8988T (cell line): ENCODE measurements around the gene TMC5.
"Not testable (repeated sequence)": the region's sequence is repeated elsewhere in the genome, so short reads cannot be mapped to it uniquely, and the experiment has no call there.

Source experiments
- DNase-seq: peaks from one replicate; pipeline ENCODE4 v3.0.0; 2011

TMC5 gene

DNA sequence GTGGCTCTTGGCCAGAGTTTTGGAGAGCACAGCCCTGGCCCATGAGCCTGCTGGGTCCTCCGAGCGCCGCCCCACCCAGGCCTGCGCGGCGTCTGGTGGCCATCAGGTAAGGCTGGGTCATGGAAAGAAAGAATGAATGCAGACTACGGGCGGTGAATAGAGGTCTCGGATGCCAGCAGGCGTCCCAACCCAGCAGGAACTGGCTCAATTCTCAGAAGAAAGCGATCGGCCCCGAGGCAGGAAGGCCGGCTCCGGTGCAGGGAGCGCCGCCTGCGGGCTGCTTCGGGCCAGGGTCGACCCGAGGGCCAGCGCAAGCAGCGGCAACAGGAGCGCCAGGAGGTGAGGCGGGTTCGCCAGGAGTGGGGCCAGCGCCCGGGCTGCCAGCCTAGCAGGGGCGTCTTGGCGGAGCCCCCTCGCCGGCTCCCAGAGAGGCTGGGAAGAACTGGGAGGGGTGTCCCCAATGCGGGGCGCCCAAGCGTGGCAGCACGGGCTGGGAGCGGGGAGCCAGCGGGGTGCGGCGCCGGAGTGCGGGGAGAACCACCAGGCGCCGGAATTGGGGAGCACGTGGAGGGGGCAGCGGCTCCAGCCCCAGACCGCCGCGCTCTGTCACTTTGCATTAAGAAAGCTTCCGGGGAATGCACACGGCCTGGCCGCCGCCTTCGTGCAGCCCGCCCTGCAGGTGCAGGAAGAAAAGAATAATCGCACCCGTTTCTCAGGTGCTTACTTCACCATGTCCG lies 7.1 kb upstream of the TMC5 start:
- DNase-seq, result peak; percentile 27

- no peak for DNase-seq
These were observed 6.4 kb upstream of the TMC5 start for GRCh38 chr16:19411298-19411697.

GRCh38 chr16:19412055-19412454 lies 5.6 kb upstream of the TMC5 start:
- not testable (repeated sequence) for DNase-seq

- DNase-seq, result no peak
These were observed 2.2 kb upstream of the TMC5 start for GRCh38 chr16:19415461-19415860.

DNA sequence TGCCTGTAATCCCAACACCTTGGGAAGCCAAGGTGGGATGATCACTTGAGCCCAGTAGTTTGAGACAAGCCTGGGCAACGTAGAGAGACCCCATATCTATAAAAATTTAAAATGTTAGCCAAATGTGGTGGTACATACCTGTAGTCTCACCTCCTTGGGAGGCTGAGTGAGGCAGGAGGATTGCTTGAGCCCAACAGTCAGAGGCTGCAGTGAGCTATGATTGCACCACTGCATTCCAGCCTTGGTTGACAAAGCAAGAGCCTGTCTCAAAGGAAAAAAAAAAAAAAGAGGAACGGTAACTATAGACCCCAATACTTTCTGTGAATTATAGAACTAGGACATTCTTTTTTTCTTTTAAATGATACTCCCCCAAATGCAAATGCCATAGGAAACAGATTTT lies 1.8 kb upstream of the TMC5 start:
- no peak for DNase-seq

DNA sequence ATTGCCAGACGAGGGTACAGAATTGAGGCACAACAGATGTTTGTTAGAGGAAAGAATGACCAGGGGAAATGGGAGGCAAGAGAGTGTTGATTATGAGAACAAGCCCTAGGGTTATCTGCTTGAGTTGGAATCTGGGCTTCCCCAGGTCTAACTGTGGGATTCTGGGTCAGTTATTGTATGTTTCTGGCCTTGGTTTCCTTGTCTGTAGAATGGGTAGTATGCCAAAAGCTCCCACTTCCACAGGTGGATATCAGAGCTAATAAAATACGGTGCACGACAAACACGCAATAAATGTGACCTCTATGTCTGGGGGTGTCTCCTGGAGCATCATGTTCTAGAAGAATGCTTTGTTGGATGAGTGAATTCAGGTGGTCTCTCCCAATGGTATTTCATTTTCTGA lies 517 bp downstream of the TMC5 start:
- DNase-seq, result no peak

- DNase-seq, result peak; percentile 41
These were observed 2.0 kb downstream of the TMC5 start for GRCh38 chr16:19419698-19420075.

DNA sequence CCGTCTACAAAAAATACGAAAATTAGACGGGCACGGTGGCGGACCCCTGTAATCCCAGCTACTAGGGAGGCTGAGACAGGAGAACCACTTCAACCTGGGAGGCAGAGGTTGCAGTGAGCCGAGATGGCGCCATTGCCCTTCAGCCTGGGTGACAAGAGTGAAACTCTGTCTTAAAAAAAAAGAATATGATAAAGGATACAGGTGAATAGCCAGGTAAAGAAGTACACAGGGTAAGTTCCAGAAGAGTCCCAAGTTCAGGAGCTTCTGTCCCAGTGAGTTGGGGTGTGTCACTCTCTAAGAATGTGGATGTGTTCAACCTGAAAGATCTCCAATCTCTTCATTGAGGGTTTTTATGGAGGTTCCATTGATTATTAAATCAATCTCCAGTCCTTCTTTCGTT lies 6.8 kb downstream of the TMC5 start:
- DNase-seq, result no peak

GRCh38 chr16:19430345-19430744 lies 12.7 kb downstream of the TMC5 start:
- no peak for DNase-seq

GRCh38 chr16:19431636-19432340 lies 14.1 kb downstream of the TMC5 start:
- DNase-seq, result no peak

GRCh38 chr16:19432429-19432828 lies 14.7 kb downstream of the TMC5 start:
- DNase-seq, result no peak

DNA sequence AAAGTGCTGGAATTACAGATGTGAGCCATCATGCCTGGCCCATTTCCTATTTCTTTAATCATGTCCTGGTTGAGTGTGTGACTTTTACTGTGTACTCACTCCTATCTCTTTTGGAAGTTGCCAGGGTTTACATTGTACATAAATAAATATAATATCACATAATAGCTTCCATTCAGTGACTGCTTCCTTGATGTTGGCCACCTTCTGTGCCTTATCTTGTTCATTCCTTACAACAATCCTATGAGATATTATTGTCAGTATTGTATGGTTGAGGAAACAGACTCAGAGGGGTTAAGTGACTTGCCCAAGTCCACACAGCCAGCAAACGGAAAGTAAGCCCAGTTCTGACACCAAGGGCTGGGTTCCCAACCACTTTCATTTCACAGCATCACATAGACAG lies 16.9 kb downstream of the TMC5 start:
- no peak for DNase-seq

- no peak for DNase-seq
These were observed 18.9 kb downstream of the TMC5 start for GRCh38 chr16:19436540-19436939.

- no peak for DNase-seq
These were observed 19.6 kb downstream of the TMC5 start for GRCh38 chr16:19437280-19437679.

DNA sequence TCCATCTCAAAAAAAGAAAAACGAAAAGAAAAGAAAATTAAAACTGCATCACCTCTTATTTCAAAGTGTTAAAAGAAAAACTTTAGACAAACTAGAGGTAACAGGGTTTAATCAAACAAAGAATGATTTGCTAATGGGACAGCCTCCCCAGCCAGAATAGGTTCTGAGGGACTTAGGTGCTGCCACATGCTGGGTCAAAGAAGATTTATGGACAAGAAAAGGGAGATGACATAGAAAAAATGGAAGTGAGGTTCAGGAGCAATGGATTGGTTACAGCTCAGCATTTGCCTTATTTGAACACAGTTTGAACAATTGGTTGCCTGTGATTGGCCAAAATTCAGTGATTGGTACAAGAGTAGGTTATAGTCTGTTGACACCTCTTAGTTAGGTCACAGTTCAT lies 21.1 kb downstream of the TMC5 start:
- no peak for DNase-seq

DNA sequence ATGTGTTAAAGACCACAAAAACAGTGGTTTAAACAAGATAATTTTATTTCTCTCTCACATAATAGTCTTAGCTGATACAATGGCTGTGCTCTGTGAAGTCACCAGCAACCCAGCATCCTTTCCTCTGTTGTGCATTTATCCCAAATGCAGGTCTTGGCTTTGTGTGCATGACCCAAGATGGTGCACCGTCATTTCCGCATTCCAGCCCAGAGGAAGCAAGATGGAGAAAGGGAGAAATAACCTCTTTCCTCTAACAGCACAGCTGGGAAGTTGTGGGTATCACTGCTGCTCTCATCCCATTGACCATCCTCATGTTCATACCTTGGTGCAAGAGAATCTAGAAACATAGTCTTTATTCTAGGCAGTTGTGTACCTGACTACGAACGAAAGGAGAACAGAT lies 21.8 kb downstream of the TMC5 start:
- DNase-seq, result no peak

DNA sequence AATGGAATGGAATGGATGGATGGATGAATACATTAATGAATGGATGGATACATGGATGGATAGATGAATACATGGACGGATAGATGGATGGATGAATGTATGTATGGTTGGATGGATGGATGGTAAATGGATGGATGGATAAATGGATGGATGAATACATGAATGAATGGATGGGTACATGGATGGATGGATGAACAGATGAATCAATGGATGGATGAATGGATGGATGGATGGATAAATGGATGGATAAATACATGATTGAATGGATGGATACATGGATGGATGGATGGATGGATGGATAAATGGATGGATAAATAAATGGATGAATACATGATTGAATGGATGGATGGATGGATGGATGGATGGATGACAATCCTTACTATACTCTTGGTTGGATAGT lies 26.0 kb downstream of the TMC5 start:
- no peak for DNase-seq

DNA sequence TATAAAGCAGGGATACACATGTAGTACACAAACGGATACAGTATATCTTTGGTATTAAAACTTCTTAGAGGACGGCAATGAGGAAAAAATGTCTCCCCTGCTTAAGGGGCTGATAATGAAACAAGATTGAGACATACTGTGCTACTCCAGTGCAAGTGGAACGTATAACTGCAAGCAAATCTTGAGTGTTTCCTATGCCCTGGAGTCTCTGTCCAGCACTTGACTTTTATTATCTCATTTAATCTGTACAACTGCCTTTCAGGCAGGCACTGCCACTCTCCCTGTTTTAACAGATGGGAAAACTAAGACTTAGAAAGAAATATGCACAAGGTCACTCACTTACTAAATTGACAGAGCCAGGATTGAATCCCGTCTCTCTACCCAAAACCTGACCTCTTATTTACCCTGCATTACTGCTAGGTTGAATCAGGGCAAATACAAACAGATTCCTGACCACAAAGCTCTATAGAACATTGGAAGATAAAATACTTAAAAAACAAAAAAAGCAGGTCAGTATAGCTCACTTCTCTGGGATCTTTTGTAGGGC lies 28.7 kb downstream of the TMC5 start:
- DNase-seq, result no peak

- DNase-seq, result no peak
These were observed 29.2 kb downstream of the TMC5 start for GRCh38 chr16:19446886-19447285.

DNA sequence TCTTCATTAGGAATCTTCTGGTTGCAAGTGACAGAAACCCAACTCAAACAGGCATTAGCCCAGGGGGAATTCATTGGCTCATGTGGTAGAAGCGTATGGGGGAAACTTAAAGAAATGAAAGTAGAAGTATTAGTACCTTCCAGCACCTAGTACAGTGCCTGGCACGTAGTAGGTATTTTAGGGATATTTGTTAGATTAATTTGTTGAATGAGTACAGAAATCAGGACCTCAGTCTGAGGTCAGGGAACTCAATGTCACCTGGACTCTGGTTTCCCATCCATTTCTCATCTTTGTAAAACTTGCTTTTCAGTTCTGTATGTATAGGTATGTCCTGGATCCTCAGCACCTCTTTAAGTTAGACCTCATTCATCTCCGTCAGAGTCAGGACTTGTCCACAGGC lies 32.5 kb downstream of the TMC5 start:
- DNase-seq, result no peak

GRCh38 chr16:19458722-19459379 lies 41.2 kb downstream of the TMC5 start:
- DNase-seq, result no peak

GRCh38 chr16:19460397-19460796 lies 42.7 kb downstream of the TMC5 start:
- no peak for DNase-seq

GRCh38 chr16:19463468-19464315 lies 46.0 kb downstream of the TMC5 start:
- no peak for DNase-seq
